ENCODE data around the gene PRELID3B. TPM values are rescaled to one million over a fixed set of nuclear protein-coding genes. Genes with fewer than 3 reads are reported as not detected.

The PRELID3B gene
- total RNA-seq, 4 donors from 2014 or later: 25.4 to 42.2 (median 32.8) TPM

DNA sequence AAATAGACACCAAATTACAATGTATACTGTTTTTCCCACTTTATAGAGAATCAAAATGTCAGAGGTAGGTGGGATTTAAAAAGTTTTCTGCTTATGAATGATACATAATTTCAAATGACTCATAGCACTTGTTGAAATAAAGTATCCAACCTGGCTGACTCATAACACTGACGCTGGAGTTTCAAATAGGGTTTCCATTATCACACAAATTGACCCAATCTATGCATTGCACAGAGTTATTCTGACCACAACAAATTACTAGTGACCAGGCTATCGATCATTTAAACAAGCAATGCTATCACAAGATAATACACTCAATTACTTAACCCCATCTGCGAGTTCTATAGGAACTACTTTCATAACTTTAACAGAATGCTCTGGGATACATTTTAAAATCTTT is 31.9 kb upstream of the PRELID3B start:
- H3K27me3 ChIP-seq: peaks cover 24% of the 10 kb centered on the region
- H3K9me3 ChIP-seq: no peaks in the 10 kb centered on the region
- no peaks in the 10 kb centered on the region for H3K36me3 ChIP-seq
- WGBS: 44% methylated on average over 3 of the region's 3 CpGs
- no peak for DNase-seq (ENCODE audit: low spot score in 2 of 2)
- TF ChIP-seq POLR2AphosphoS5 (IDR thresholded peaks at IDR 0.05) (no peak), POLR2A (IDR thresholded peaks at IDR 0.05) (no peak), EP300 (IDR thresholded peaks at IDR 0.05) (no peak)
- TF ChIP-seq, protein P1, sequence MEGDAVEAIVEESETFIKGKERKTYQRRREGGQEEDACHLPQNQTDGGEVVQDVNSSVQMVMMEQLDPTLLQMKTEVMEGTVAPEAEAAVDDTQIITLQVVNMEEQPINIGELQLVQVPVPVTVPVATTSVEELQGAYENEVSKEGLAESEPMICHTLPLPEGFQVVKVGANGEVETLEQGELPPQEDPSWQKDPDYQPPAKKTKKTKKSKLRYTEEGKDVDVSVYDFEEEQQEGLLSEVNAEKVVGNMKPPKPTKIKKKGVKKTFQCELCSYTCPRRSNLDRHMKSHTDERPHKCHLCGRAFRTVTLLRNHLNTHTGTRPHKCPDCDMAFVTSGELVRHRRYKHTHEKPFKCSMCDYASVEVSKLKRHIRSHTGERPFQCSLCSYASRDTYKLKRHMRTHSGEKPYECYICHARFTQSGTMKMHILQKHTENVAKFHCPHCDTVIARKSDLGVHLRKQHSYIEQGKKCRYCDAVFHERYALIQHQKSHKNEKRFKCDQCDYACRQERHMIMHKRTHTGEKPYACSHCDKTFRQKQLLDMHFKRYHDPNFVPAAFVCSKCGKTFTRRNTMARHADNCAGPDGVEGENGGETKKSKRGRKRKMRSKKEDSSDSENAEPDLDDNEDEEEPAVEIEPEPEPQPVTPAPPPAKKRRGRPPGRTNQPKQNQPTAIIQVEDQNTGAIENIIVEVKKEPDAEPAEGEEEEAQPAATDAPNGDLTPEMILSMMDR (IDR thresholded peaks at IDR 0.05): no peak
- no peaks in the 10 kb centered on the region for H3K4me1 ChIP-seq
- no peak overlapping the region for H3K27ac ChIP-seq
- no peak overlapping the region for H3K4me3 ChIP-seq

DNA sequence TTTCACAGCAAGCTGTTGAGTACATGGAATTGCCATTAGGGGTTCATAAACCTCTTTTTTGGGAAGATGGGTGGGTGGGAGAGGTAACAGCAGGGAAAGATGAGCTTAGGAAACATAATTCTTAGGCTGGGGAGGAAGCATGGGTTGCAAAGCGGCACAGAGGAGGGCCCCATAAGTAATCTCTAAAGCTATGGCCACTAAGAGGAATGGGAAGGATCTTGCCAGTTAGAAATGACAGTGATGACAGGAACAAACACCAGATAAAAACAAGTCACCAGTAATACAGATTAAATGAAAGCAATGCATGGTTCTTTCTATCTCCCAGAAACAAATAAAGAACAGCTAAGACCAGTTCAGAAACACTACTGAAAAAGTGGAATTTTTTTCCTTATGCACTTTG is 31.0 kb upstream of the PRELID3B start:
- Histone ChIP-seq H3K27ac (no peak overlapping the region), H3K4me1 (no peaks in the 10 kb centered on the region), H3K27me3 (peaks cover 26% of the 10 kb centered on the region), H3K9me3 (no peaks in the 10 kb centered on the region), H3K4me3 (no peak overlapping the region), H3K36me3 (no peaks in the 10 kb centered on the region)
- TF ChIP-seq POLR2A (IDR thresholded peaks at IDR 0.05) (no peak), EP300 (IDR thresholded peaks at IDR 0.05) (no peak)
- no peak for DNase-seq (ENCODE audit: low spot score in 2 of 2)
- 93% methylated on average over 1 of the region's 1 CpG for WGBS

DNA sequence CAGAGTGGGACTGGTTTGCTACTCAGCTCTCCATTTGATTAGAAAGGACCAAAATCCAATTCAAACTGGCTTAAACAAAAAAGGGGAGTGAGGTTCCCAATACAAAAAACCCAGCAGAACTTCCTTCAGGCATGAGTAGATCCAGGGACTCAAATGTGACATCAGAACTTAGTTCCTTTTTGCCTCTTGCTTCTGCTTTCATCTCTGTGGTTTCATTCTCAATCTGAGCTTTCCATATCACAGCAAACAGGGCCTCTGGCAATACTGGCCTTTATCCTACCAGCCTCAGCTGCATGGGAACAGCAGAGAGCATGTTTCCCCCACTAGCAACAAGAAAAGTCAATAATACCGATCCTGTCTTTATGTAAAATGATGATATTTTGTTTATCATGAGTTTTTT is 28.6 kb upstream of the PRELID3B start:
- Histone ChIP-seq H3K27ac (no peak overlapping the region), H3K27me3 (peaks cover 13% of the 10 kb centered on the region), H3K9me3 (no peaks in the 10 kb centered on the region), H3K4me3 (no peak overlapping the region), H3K36me3 (no peaks in the 10 kb centered on the region), H3K4me1 (no peaks in the 10 kb centered on the region)
- TF ChIP-seq POLR2A (IDR thresholded peaks at IDR 0.05) (no peak), POLR2AphosphoS5 (IDR thresholded peaks at IDR 0.05) (no peak), EP300 (IDR thresholded peaks at IDR 0.05) (no peak)
- TF ChIP-seq, protein P1 (IDR thresholded peaks at IDR 0.05): no peak
- no peak for DNase-seq (ENCODE audit: low spot score in 2 of 2)
- whole genome bisulfite sequencing: 58% methylated on average over 1 of the region's 1 CpG

DNA sequence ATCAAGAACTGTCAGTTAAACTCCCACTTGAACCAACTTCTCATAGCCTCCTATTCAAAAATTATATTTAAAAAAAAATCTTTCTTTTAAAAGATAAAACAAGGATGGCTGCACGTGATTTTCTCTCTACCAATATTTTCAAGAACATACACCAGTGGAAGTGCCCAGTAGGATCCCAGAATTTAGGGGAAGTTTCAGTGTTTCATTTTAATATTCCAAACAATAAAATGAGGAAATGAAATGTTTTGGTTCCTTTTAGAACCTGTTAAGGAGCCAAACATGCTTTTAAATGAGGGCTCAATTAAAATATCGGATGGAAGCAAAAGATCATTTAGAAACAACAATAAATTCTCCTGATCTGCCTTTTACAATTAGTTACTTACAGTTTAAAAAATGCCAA is 26.4 kb upstream of the PRELID3B start:
- DNase-seq (ENCODE audit: low spot score in 2 of 2): no peak
- peaks cover 6% of the 10 kb centered on the region for H3K4me1 ChIP-seq
- 30% methylated on average over 2 of the region's 2 CpGs for WGBS
- no peak overlapping the region for H3K27ac ChIP-seq
- no peaks in the 10 kb centered on the region for H3K36me3 ChIP-seq
- no peak for TF ChIP-seq EP300 (IDR thresholded peaks at IDR 0.05)
- TF ChIP-seq, protein P1 (IDR thresholded peaks at IDR 0.05): no peak
- no peaks in the 10 kb centered on the region for H3K9me3 ChIP-seq
- no peak overlapping the region for H3K4me3 ChIP-seq
- H3K27me3 ChIP-seq: peaks cover 5% of the 10 kb centered on the region

DNA sequence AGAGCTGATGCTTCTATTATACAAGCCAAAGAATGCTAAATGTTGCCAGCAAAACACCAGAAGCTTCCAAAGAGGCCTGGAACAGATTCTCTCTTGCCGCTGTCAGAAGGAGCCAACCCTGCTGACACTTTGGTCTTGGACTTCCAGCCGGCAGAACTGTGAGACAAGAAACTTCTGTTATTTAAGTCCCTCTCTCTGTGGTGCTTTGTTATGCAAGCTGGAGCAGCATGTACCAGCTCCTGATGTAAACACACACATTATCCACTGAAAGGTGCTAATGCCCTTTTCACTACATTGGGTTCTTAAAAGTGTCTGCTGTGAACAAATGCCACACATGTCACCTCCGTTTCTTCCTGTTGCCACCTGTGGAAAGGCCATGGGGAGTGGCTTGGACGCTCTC is 25.9 kb upstream of the PRELID3B start:
- DNase-seq (ENCODE audit: low spot score in 2 of 2): no peak
- no peaks in the 10 kb centered on the region for H3K36me3 ChIP-seq
- TF ChIP-seq, protein P1 (IDR thresholded peaks at IDR 0.05): no peak
- no peak for TF ChIP-seq EP300 (IDR thresholded peaks at IDR 0.05)
- TF ChIP-seq POLR2A (IDR thresholded peaks at IDR 0.05): no peak
- TF ChIP-seq POLR2AphosphoS5 (IDR thresholded peaks at IDR 0.05): no peak
- H3K4me3 ChIP-seq: no peak overlapping the region
- no peaks in the 10 kb centered on the region for H3K9me3 ChIP-seq
- WGBS: 74% methylated on average over 4 of the region's 4 CpGs
- H3K27ac ChIP-seq: no peak overlapping the region
- peaks cover 8% of the 10 kb centered on the region for H3K4me1 ChIP-seq
- H3K27me3 ChIP-seq: peaks cover 5% of the 10 kb centered on the region

DNA sequence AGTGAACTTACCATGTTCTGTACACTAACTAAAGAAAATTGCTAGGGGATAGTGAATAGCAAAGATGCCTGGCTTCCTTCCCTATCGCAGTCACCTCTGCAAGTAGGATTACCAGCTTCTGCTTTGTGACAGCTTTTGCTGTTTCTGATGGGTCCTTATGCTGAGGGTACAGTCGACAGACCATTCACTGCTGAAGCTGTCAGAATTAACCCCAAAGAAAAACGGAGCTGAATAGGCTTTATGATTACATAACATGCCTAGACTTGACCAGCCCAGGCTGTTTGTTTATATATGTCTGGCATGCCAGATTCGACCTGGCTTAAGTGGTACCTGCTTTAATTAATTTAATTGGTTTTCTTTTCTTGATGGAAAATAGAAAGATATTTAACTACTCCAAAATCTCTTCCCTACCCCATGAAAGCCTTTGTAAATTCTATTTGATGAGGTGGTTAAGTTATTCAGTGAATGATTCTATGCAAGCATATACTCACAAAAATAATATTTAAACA is 21.7 kb upstream of the PRELID3B start:
- Histone ChIP-seq H3K36me3 (no peaks in the 10 kb centered on the region), H3K4me1 (peaks cover 11% of the 10 kb centered on the region), H3K27me3 (peaks cover 5% of the 10 kb centered on the region), H3K4me3 (no peak overlapping the region), H3K9me3 (no peaks in the 10 kb centered on the region), H3K27ac (no peak overlapping the region)
- 38% methylated on average over 4 of the region's 4 CpGs for WGBS
- TF ChIP-seq, protein P1 (IDR thresholded peaks at IDR 0.05): no peak
- TF ChIP-seq EP300 (IDR thresholded peaks at IDR 0.05): no peak
- no peak for TF ChIP-seq POLR2A (IDR thresholded peaks at IDR 0.05)
- TF ChIP-seq POLR2AphosphoS5 (IDR thresholded peaks at IDR 0.05): no peak
- no peak for DNase-seq (ENCODE audit: low spot score in 2 of 2)

Measured in suprapubic skin (tissue), 4 donors.